Stimulated activated CD4-positive, alpha-beta T cell treated with anti-CD3 and anti-CD28 coated beads, Interleukin-15, amount 100 ng/mL, for 48 hours (primary cell): ENCODE results near the gene TFCP2L1.

Source experiments
- DNase-seq, 2 donors: peaks; one replicate each; pipeline ENCODE4 v3.0.0-alpha.2; 2020; ENCODE audit warnings: low read depth in 2 of 2

TFCP2L1 gene

DNA sequence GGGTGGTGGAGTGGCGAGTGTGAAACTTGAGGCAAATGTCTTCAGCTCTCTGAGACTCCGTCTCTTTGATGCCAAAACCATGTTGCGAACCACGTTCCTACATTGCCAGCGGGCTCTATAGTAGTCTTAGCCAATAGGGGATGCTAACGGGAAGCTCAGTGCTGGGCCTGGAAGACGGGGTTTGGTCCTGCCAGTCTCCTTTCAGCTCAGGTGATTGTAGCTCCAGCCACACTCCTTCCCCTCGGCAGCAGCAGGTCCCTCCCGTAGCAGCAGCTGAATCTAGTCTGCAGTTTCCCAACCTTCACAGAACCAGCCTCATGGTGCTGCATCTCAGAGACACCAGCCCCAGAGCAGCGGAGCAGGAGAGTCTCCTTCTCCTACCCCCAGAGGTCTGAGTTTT is 109.7 kb downstream of the TFCP2L1 start:
- no peak for DNase-seq

DNA sequence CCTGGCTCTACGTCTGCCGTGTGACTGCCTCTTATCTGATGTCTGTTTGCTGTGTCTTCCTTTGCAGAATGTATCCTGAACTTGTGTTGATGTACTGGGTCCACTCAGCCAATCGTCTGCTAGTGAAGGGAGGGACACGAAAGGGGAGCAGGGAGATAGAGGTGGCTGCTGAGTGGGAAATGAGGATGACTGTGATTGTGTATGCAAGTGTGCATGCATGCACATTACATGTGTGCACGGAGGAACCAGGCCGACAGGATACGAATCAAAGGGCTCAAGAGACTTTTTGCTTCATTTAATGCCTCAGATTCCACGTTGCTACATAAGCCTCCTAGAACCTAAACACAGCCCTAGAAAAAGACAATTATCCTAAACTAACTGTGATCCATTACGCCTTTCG is 111.2 kb downstream of the TFCP2L1 start:
- DNase-seq = no peak

DNA sequence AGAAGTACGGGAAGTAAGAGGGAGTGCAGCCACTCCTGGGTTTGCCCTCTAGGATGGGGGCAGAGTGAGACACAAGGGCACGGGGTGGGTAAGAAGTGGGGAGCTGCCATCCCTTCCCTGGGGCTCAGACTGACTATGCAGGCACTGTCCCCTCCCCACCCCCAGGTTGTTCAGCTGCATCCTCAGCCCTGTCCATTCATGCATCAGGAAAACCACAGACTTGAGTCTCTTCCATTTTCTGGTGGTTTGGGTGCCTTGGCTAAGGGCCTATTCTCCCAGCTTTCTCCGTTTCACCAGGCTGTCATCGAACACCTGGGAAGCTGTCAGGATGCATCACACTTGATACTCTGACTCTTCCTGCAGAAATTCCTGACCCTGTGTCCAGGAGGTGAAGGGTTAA is 111.9 kb downstream of the TFCP2L1 start:
- DNase-seq = no peak

DNA sequence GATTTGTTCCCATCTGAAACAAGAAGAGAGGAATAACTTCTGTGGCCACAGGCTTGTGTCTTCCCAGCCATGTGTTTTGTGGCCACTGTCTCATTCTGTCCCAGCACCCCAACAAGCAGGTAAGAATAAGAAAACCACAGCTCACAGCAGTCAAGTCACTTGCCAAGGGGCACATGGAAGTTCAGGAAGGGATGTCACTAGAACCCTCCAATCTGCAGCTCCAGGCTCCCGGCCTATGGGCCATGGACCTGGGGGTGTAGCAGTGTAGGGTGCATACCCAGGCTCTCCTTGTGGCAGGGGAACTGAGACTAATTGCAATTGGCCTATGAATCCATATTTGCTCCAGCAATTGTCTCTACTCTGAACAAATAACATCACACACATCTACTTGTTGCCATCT is 112.5 kb downstream of the TFCP2L1 start:
- no peak for DNase-seq

DNA sequence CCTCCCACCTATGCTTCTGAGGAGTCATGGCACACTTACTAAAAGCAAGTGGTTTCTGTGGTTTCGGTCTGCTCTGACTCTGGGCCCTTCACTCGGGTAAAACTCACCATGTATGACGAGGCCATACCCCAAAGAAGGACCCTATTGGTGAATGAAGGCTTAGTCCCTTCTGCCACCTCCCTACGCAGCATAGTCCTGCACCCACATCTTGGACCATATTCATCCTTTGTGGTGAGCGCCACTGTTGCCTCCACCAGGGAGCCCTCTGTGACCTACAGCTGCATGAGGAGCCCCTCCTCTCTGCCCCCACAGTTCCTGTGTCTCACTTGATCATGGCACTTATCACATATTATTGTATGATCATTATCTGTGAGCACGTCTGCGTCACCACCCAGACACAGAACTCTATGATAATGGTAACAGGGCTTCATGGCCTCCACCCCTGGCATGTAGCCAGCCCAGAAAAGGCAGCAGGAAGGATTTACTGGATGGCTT is 113.3 kb downstream of the TFCP2L1 start:
- DNase-seq = peak; percentile 1 to 12

DNA sequence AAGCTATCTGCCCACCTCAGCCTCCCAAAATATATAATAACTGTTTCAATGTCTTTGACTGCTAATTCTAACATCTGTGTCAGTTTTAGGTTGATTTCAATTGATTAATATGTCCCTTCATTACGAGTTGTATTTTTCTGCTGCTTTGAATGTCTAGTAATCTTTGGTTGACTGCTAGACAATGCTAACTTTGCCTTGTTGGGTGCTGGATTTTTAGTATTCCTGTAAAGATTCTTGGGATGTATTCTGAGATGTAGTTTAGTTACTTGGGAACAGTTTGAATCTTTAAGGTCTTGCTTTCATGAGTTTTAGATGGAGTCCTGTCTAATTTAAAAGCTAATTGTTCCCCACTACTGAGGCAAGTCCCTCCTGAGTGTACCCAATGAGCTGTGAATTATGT is 114.4 kb downstream of the TFCP2L1 start:
- no peak for DNase-seq

DNA sequence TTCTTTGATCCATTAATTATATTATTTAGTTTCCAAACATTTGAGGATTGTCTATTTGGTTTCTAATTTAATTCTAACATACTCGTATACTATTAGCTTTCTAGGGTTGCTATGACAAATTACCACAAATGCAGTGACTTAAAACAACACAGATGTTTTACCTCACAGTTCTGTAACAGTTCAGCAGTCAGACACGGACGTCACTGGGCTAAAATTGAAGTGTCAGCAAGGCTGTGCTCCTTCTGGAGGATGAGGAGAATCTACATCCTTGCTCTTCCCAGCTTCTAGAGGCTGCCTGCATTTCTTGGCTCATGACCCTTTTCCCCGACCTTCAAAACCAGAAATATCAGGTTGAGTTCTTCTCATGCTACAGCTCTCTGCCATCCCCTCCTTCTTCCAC is 117.6 kb downstream of the TFCP2L1 start:
- DNase-seq = no peak
